GM12891 (cell line): ENCODE results near the gene ALDH4A1.

ENCODE experiments used
- PAX5 ChIP-seq: IDR thresholded peaks from 2 replicates; pipeline ENCODE4 v1.6.1; 2011; ENCODE audit warnings: low read length, moderate library complexity, mild to moderate bottlenecking; ENCODE audit not compliant: insufficient read depth, severe bottlenecking
- POLR2A ChIP-seq: IDR thresholded peaks from 2 replicates; pipeline ENCODE4 v1.6.1; 2011; ENCODE audit warnings: low read depth, low read length, control low read depth
- TAF1 ChIP-seq: IDR thresholded peaks from 2 replicates; pipeline ENCODE4 v1.6.1; 2011; ENCODE audit warnings: low read depth, low read length, control low read depth

DNA sequence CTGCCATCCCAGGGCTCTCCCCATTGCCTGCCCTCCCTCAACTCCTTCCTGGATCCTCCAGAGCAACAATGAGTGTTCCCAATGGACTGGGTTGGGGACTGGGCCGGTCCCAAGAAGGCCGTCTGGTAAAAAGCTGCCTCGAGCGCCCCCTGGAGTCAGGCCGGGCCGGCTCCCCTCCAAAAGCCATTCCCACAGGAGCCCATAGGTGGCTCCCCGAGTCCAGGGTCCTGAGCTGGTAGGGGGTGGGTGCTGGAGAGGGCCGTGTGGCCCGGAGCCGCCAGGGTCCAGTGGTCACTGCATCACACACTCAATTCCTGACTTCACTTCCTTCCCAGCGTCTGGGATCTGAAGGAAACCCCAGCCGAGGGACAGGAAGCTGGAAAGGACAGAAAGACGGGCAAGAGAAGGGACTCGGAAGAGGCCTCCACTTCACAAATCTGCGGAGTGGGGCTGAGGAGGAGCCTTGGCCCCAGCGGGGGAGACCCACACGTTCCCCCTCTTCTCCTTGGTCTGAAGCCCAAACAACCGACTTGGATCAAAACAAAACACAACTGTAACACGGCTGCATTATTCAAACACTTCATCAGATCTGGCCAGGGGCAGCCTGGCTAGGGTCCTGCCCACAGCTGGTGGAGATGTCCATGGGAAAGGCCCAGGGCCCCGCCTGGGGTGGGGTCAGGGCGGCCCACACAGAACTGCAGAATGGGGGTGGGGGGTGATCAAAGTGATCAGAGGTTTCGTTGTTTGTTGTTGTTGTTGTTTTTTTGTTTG is 10.9 kb upstream of the ALDH4A1 start:
- TF ChIP-seq TAF1 (no peak), POLR2A (no peak), PAX5 (no peak)
